ACHN (cell line): ENCODE measurements around the gene CDYL2.
"Not testable (repeated sequence)": the region's sequence is repeated elsewhere in the genome, so short reads cannot be mapped to it uniquely, and the experiment has no call there.

Experiments
- DNase-seq: peaks from one replicate; pipeline ENCODE4 v3.0.0-alpha.2; 2015
- in situ Hi-C: cut with HindIII; loops from 2 replicates; pipeline ENCODE4 v1.10.0; 2017; ENCODE audit warnings: low sequenced_read_pairs, low pct_ligation_motif_present, low pct_unique_long_range_greater_than_20kb

The CDYL2 gene

GRCh38 chr16:80665356-80665755 is 139.0 kb downstream of the CDYL2 start:
- in situ Hi-C loops, result no loop called here
- DNase-seq, result no peak

- no peak for DNase-seq
- in situ Hi-C loops, result no loop called here
These were observed 139.6 kb downstream of the CDYL2 start for GRCh38 chr16:80664786-80665185.

GRCh38 chr16:80664226-80664625 is 140.2 kb downstream of the CDYL2 start:
- in situ Hi-C loops, result no loop called here
- DNase-seq, result no peak

GRCh38 chr16:80663078-80663477 is 141.3 kb downstream of the CDYL2 start:
- in situ Hi-C loops, result no loop called here
- DNase-seq, result no peak

- DNase-seq, result no peak
- in situ Hi-C loops, result no loop called here
These were observed 144.5 kb downstream of the CDYL2 start for GRCh38 chr16:80659865-80660264.

- in situ Hi-C loops, result no loop called here
These were observed 147.7 kb downstream of the CDYL2 start for GRCh38 chr16:80656711-80657150.

GRCh38 chr16:80656161-80656560 is 148.2 kb downstream of the CDYL2 start:
- DNase-seq, result no peak

More at GRCh38 chr16:80656711-80657150, 147.7 kb downstream of the CDYL2 start:
- DNase-seq, result no peak

GRCh38 chr16:80655751-80656150 is 148.6 kb downstream of the CDYL2 start:
- in situ Hi-C loops, result no loop called here
- DNase-seq, result no peak

More at GRCh38 chr16:80656161-80656560, 148.2 kb downstream of the CDYL2 start:
- in situ Hi-C loops, result no loop called here

GRCh38 chr16:80654094-80654862 is 150.1 kb downstream of the CDYL2 start:
- DNase-seq, result no peak
- in situ Hi-C loops, result no loop called here

GRCh38 chr16:80652441-80652840 is 152.0 kb downstream of the CDYL2 start:
- in situ Hi-C loops, result no loop called here

GRCh38 chr16:80650281-80650680 is 154.1 kb downstream of the CDYL2 start:
- DNase-seq, in situ Hi-C loops: not testable (repeated sequence)

More at GRCh38 chr16:80652441-80652840, 152.0 kb downstream of the CDYL2 start:
- DNase-seq, result no peak

GRCh38 chr16:80640316-80640715 is 164.1 kb downstream of the CDYL2 start:
- in situ Hi-C loops, result no loop called here

GRCh38 chr16:80639636-80640035 is 164.8 kb downstream of the CDYL2 start:
- DNase-seq, result no peak
- in situ Hi-C loops, result no loop called here

More at GRCh38 chr16:80640316-80640715, 164.1 kb downstream of the CDYL2 start:
- no peak for DNase-seq

- no peak for DNase-seq
- in situ Hi-C loops, result no loop called here
These were observed 166.8 kb downstream of the CDYL2 start for GRCh38 chr16:80637621-80638020.

- in situ Hi-C loops, result no loop called here
- DNase-seq, result no peak
These were observed 172.8 kb downstream of the CDYL2 start for GRCh38 chr16:80631581-80631980.

- no peak for DNase-seq
- in situ Hi-C loops, result no loop called here
These were observed 176.1 kb downstream of the CDYL2 start for GRCh38 chr16:80628254-80628653.

GRCh38 chr16:80627108-80627507 is 177.3 kb downstream of the CDYL2 start:
- DNase-seq, result no peak
- in situ Hi-C loops, result no loop called here

GRCh38 chr16:80623376-80623775 is 181.0 kb downstream of the CDYL2 start:
- DNase-seq, result no peak
- in situ Hi-C loops, result no loop called here

GRCh38 chr16:80622007-80622406 is 182.4 kb downstream of the CDYL2 start:
- DNase-seq, result no peak
- in situ Hi-C loops, result no loop called here
